IPS-18c (cell line): ENCODE results near the gene ATP10A.

Experiments
- H3K4me3 ChIP-seq: 2 replicates; pipeline ENCODE4 v1.7.0; 2013; ENCODE audit warnings: low read depth, mild to moderate bottlenecking, low read length, moderate library complexity; ENCODE audit not compliant: insufficient read depth
- H3K9me3 ChIP-seq: one replicate; pipeline ENCODE4 v1.6.1; 2013; ENCODE audit warnings: mild to moderate bottlenecking, low read length, moderate library complexity; ENCODE audit not compliant: control insufficient read depth, insufficient read depth

ATP10A gene

DNA sequence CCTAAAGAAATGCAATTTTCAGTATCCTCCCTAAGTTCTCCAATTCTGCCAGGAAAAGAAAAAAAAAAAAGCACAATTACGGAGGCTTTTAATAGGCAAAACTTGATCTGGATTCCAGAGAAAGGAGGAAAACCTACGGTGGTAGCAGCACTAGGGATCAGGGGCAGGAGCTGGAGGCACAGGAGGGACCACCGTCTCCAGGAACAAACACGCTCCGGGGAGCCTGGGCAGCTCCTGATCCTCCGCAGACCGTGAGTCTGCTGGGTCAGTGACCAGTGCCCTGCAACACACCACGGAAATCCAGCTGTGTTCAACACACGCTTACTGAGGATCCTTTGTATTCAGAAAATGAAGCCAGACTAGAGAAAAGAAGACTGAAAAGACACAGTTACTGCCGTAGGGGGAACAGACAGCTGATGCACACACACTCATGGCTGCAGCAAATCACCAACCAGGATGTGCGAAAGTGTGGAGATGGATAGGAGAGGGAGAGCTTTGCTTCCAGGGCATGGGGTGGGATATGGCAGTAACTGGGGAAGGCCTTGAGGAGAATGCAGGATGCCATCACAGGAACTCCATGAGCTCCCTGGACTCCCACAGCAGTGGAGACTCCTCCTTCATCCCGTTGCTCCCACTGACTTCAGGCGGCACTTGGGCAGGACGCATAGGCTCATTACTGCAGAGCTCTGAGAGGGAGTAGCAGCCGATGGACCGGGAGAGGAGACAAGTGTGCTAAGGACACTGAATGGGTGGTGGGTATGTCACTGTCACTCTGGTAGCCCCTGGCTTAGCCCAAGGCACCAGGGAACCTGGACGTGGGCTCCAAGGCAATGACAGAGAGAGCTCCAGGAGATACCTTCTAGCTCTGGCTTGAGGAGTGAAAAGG, 167.0 kb downstream of the ATP10A start:
- Histone ChIP-seq H3K4me3 (no peak overlapping the region), H3K9me3 (peaks cover 2% of the 10 kb centered on the region)

DNA sequence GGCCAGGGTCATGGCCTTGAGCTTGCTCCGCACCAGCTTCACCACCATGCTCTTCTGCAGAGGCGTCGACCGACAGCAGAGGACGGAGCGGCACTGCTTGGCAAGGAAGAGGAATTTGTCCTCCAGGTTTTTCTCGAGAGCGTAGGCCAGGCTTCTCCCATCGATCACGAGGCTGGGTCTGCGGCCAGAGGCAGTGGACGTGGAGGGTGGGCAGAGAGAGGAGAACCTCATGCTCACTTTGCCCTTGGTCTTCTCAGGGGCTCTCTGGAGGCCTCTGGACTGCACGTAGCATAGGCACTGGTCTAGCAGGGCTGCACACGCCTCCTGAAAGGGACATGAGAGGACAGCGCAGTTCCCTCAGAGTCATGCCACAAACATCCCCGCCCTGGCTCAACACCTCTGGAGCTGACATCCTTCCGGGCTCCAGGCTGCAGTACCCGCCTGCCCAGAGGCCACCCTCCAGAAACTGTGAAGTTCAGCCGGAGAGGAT, 168.3 kb downstream of the ATP10A start:
- Histone ChIP-seq H3K9me3 (peaks cover 2% of the 10 kb centered on the region), H3K4me3 (no peak overlapping the region)

DNA sequence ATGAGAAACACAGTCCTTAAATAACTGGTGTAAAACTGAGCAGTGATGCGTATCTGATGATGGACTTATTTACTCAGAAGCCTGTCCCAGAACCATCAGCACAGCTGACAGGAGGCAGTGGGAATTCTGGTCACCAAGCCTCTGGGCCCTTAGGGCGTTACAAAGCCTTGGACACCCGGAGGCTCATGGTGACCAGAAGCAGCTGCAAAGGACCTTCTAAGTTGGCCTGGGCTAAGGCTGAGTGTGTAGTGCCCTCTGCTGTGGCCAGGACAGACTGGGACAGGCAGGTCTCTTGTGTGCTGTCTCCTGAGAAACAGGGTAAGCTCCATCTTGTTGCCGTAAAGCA, 168.9 kb downstream of the ATP10A start:
- Histone ChIP-seq H3K4me3 (no peak overlapping the region), H3K9me3 (peaks cover 2% of the 10 kb centered on the region)

DNA sequence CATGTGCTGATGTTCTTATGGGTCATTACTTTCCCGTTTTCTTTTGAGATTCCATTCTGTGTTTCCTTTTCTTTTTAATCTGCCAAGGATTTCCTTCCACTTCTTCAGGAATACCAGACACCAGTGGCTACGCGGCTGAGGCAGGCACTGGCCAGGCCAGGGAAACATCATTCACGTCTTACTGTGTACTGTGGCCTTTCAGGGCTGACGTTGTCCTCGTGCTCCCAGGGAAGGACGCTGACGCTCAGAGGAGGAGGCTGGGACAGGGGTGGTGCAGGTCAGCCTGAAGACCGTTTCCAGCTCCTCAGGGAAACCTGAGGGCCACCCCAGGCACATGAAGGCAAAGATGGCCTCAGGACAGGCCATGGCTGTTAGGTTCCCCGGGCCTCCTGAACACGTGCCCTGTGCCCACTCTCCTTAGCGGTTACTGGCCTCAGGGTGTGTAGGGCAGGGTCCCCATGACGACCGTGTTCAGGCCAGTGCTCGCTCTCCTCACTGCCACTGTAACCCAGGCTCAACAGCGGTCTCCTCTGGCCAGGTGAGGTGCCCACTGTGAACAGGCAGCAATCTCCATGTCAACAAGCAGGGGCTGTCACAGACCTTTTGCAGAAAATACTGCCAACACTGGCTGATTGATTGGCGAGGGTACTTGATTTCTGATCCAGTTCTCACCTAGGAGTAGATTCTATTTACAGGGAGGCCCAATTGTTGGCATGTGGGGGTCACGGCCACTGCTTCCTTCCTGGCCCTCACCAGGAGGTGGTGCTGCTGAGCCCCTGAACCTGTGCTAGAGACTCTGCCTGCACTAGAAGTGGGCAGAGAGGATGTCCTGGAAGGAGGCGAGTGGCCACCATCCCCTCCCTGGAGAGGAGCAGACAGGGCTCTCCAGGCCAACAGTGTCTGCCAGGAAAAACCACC, 169.5 kb downstream of the ATP10A start:
- Histone ChIP-seq H3K4me3 (no peak overlapping the region), H3K9me3 (peaks cover 2% of the 10 kb centered on the region)

DNA sequence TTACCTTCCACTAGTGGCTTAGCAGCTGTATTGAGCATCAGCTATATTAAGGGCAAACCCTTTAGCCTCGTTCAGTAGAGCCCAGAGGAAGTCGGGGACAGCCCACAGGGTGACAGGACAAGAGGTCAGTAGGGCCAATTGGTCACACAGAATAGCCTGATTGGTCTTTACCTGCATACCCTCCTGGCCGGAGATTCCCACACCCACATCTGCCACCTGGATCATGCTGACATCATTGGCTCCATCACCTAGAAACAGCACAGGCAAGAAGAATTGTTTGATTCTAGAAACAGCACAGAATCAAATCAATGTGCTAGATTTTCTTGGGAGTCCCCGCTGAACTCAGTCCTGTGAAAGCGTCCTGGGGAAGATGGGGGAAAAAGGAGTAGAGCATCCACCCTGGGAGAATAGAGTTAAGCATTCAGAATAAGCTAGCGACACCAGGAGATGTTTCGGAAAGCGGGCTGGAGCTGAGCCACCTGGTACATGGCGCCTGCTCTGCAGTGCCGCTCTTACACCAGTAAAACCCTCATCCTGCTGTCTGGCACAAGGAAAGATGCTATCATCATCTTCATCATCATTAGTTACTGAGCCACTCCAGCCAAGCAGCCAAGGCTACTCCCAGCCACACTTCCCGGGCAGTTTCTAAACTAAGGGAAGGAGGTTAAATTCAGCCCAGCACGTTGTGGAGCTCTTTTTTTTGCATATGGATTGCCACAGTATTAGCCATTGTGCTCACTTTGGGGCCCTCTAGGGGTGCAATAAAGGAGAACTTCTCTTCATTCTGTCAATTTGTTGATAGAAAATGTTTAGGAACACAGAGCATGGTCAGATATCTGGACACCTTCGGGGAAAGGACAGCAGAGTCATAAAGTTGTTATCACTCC, 171.3 kb downstream of the ATP10A start:
- no peak overlapping the region for H3K4me3 ChIP-seq
- H3K9me3 ChIP-seq = peaks cover 2% of the 10 kb centered on the region

DNA sequence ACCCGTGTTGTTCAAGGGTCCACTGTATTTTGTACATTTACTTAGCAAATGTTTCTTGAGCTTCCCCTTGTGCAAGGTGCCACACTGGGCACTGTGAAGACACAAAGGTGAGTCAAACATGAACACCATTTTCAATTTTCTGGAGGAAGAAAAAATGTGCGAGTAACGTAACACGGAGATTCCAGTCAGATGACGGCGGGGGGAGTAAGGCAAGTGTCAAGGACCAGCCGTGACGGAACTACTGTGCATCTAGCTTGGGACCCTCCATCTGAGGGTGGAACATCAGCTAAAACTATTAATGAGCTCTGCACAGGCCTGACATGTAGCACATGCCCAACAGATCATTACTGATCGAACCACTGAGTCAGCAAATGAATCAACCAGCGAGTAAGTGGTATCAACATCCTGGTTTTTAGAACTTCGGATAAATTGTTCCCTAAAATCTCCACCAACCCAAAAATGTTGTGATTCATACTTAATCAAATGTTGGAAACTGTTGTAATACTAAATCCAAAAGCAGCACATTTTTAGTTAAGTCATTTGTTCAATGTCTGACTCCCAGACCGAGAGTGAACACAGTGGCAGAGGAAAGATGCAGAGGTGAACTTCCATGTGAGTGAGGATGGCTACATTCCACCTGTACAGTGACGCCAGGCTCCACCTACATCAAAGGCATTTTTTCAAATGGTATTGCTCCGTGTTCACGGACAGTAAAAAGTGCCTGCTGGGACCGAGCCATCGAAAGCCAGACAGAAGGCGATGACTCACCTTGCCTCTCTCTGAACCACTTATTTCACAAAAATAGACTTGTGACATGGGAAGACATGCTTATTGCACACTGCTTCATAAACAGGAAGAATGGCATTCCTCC, 172.2 kb downstream of the ATP10A start:
- no peak overlapping the region for H3K4me3 ChIP-seq
- peaks cover 2% of the 10 kb centered on the region for H3K9me3 ChIP-seq

DNA sequence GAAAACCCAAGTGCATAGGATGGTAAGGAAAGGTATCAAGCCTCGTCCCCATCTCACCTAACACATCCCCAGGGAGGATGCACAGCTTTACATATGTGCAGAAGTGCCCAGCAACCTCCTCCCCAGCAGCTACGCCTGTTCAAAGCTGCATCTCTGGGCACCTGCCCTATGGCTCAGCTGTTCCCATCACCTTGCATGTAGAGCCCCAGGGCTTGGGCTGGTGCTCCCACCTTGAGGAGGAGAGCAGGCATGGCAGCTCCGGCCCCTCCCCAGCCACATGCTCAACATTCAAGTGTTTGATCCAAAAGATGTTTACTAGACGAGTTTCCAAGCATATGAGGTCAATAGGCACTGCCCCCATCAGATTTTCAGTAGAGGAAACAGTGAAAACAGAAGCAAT, 173.5 kb downstream of the ATP10A start:
- Histone ChIP-seq H3K4me3 (no peak overlapping the region), H3K9me3 (peaks cover 2% of the 10 kb centered on the region)

DNA sequence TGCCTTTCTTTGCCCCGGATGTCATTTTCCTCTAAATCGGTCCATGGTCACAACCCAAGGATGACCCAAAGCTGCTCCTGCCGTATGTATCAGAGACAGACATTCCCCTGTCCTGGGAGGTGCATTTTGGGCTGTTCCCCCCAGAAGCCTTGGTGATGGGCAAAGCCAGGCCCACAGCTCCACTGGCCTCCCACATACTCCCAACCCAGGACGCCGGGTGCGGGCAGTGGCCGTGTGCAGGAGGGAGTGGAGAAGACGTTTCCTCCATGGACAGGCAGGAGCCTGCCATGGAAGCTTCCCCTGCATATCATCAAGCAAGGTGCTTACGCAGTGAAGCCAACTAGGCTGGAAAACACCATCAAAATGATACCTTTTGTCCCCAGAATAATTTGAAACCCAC, 175.0 kb downstream of the ATP10A start:
- Histone ChIP-seq H3K4me3 (no peak overlapping the region), H3K9me3 (peaks cover 2% of the 10 kb centered on the region)

DNA sequence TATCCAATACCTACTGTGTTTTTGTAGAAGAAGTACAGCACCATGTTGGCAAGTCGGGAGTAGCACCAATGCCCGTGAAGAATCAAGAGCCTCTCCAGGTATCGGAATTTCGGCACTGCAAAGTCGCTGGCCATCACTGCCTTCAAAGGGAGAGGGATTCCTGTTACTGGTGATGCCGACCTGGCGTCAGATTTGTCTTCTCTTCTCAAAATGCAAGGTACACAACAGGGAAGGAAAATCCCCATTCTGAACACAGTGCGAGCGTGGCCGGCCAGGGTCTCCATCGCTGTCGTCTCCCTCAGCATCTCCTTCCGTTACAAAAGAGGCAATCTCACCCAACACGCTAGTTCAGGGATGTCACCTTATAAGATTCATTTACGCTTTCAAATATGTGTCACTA, 175.4 kb downstream of the ATP10A start:
- Histone ChIP-seq H3K9me3 (peaks cover 2% of the 10 kb centered on the region), H3K4me3 (no peak overlapping the region)

DNA sequence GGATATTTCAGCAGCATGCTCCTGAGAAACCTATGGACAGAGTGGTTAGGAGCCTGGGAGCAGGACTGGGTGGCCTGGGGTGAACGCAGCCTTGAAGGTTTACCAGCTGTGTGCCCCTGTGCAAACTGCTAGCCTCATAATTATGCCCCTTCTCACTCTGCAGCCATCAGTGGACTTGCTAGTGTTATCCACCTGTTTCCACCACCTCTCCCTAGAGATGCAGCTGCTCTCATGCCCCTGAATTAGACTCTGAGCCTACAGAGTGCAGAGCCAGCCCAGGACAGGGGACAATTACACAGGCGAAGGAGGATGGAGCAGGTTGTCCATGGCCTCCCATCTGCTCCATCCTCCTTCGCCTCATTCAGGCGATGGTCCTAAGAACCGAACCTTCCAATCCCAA, 175.9 kb downstream of the ATP10A start:
- H3K4me3 ChIP-seq = no peak overlapping the region
- peaks cover 2% of the 10 kb centered on the region for H3K9me3 ChIP-seq

DNA sequence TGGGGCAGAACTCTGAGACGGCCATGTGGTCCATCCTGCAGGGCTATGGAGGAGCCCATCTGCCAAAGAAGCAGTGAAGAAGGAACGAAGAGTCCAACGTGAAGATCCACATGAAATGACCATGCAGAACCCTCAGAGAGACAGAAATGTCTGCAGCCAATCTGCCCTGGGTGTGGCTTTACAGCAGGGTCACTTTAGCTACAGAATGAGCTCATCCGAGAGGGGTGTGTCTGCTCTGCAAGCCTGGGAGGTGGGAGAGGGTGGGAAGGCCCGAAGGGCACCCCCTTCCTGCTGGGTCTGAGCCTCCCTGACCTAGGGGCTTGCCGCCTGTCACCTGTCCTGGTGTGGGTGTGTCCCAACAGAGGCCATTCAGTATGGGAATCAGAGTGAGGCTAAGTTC, 176.3 kb downstream of the ATP10A start:
- Histone ChIP-seq H3K4me3 (no peak overlapping the region), H3K9me3 (peaks cover 1% of the 10 kb centered on the region)

DNA sequence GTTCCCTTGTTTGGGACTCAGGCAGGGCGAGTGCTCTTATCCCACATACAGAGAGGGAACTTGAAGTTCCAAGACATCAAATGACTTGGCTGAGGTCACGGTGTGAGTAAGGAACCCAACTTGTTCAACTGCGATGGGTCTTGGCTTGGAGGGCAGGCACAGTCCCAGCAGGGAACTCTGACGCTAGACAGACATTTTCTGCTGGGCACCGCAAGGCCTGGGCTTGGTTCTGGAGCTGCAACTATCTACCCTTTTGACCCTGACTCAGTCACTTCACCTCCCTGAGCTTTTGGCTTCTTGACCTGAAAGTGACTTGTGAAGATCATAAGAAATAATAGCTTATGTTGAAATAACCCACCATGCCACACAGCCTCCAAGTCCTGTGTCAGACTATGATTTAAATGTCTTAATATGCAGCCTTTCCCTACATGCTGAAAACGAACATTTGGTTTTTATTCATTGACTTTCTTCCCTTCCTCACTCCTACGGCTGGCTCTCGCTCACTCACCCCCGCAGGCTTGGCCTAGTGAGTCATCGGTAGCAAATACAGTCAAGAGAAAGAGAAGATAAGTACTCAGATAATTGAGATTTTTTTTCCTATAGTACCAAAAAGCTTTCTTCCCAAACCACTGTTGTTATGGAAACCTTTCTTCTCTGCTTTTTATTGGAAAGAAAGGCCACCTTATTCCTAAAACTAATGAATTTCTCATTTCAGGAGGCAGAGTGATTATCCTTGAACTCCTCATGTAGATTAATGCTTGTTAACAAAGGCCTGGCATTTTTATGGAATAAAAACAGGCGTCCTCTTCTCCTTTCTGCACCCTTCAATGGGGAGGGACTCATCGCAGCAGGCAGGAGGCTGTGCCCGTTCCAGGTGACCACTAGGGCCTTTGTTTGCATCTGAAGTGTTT, 178.4 kb downstream of the ATP10A start:
- no peak overlapping the region for H3K4me3 ChIP-seq
- no peaks in the 10 kb centered on the region for H3K9me3 ChIP-seq

DNA sequence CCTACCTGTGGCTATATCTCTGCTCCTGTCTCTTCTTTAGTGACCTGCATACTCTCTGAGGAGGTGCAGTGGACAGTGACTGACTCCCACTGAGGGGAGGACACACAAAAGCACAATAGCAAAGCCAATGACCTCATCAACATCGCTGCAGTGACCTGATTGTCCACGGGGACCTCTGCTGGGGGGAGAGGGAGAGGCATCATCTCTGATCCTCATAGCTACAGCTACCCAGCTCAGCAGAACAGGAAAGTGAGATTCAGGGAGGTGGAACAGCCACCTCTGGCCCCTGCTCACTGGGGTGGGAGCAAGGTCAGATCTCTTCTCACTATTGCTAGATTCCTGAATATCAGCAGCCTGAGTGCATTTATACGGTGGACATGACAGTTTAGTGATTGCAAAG, 179.2 kb downstream of the ATP10A start:
- H3K4me3 ChIP-seq = no peak overlapping the region
- no peaks in the 10 kb centered on the region for H3K9me3 ChIP-seq

DNA sequence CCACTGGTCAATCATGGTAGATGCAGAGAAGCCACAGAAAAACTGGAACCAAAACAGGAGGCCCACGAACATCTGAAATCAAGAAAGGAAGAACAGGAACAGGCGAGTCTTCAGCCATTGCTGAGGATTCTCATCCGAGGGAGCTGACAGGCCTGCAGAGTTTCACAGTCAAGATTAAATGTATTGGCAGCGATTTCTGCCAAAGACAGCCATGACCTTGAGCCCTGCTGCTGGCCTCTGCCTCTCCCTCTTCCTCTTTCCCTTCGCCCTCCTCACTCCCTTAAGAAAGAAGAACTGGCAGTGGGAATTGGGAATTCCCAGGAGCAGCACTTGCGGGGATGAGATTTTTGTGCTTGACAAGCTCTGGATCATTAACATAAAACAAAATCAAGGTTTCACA, 179.7 kb downstream of the ATP10A start:
- H3K4me3 ChIP-seq = no peak overlapping the region
- no peaks in the 10 kb centered on the region for H3K9me3 ChIP-seq

DNA sequence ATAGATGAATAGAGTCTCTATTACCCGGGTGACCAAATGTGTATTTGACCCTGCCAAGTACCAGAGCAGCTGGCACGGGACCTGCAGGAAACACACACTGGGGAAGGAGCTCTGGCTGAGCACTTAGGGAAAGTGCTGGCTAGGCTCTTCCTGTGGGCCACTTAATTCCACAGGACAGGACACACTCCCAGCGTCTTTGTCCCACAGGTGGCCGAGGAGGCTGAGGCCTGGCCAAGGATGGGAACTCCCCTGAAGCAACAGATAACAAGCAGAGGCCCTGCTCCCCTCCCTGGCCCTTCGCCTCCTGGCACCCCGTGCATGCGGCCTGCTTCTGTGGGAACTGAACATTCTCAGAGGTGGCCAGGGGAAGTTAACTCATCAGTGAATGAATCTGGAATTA, 180.8 kb downstream of the ATP10A start:
- H3K9me3 ChIP-seq = no peaks in the 10 kb centered on the region

DNA sequence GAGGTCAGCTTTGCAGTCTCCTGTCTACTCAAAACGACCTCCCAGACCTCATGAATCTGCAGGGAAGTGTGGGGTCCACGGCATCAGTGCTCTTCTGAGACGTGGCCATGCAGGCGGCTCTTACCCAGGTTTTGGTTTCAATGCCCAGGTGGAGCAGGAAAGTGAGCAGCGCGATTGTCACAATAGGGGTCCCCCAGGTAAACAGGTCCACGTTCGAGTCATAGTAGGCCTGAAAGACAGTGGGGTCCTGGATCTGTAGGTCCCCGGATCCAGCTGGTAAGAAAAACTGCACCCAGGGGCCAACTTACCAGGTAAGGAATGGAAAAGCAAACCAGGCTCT, 182.5 kb downstream of the ATP10A start:
- Histone ChIP-seq H3K9me3 (no peaks in the 10 kb centered on the region), H3K4me3 (no peak overlapping the region)

More for the DNA sequence above, 180.8 kb downstream of the ATP10A start:
- H3K4me3 ChIP-seq = no peak overlapping the region
